CD4-positive, alpha-beta T cell treated with Interferon alpha-2 for 1 hour (primary cell): Measurements from ENCODE around the gene NR2E1.

Experiments used
- DNase-seq, 2 donors: peaks; one replicate each; pipeline ENCODE4 v3.0.0-alpha.2; 2020 to 2022

Gene NR2E1

DNA sequence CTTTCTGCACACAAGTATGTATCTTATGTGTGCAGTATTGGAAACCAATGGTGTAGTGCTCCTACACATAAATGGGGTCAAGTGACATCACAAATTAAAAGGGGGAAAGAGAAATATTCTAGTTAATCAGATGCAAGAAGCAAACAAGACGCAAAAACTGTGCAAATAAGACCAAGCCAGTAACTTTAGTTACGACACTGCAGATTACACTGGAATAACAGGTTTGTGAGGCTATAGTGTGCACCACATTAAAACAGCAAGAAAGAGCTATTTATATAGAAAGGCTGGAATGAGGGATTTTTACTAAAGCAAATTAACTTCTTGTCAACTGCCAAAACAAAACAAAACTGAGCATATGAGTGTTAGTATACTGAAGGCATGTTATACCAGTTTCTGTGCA, 45.8 kb downstream of the NR2E1 start:
- no peak for DNase-seq

DNA sequence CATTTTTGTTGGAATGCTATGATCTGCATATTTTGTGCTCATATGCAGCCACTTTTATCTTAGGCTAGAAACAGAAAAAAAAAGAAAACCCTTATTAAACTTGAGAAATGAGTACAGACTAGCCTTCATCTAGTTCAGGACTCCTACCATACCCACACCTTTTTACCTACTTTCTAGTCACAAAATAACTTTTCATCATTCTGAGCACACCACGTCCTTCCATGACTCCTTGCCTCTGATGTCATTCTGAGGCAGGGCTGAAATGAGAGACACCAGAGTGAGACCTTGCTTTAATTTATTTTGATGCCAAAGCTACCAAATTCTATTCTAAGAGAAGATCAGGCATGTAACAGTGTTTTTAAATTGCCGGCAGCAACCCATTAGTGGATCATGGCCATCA, 56.2 kb downstream of the NR2E1 start:
- no peak for DNase-seq

DNA sequence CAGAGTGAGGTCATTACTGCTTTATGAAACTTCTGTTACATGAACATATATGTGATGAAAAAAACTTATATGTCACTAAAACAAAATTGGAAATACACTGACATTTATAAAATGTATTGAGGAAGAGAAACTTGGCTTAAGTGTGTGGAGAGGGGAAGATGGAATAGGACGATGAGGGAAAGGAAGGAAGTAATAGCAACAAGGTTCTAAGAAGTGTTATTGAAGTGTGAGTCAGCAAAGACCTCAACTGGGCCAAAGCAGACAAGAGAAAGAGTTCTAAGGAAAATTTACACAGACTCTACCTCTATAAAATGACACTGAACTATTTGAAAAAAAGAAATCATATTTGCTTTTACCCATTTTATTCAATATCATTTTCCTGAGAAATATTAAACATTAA, 56.7 kb downstream of the NR2E1 start:
- DNase-seq, result no peak

DNA sequence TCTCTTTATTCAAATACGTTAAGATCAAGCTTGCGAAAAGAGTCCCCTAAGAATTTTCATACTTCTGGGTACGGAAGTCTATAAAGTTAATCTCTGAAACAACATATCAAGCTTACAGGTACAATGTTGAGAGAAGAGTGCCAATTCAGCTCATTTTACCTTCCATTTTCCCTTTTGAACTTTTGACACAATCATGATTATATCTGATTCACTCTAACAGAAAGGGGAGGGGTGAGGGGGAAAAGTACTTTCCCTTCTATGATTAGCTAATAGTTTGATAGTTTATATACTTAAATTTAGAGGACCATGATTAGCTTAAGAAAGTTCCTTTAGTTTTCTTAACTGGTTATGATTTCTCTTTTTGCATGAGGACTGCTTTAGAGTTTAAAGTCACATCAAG, 61.5 kb downstream of the NR2E1 start:
- no peak for DNase-seq

DNA sequence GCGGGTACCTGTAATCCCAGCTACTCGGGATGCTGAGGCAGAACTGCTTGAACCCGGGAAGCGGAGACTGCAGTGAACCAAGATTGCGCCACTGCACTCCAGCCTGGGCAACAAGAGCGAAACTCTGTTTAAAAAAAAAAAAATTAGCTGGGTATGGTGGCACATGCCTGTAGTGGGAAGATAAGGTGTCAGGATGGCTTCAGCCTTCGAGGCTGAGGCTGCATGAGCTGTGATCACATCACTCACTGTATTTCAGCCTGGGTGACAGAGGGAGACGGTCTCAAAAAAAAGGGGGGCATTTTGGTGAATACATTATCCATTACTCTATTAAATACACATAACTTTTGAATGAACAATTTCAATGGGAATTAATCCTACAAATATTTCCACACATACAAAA, 62.6 kb downstream of the NR2E1 start:
- DNase-seq, result no peak

DNA sequence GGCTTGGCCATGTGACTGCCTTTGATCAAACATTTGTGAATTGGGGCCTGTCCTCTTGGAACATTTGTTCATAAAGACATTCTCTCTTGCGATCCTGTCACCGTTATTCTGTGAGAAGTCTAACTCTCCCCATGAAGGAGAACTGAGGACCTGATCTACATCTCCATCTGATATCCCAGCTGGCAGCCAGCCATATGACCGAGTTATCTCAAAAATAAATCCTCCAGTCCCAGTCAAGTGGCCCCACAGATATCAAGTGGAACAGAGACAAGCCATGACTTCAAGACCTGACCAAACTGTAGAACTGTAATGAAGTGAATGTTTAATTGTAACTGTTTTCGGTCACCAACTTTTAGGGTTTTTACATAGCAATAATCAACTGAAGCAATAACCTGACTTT, 69.3 kb downstream of the NR2E1 start:
- DNase-seq, result no peak

DNA sequence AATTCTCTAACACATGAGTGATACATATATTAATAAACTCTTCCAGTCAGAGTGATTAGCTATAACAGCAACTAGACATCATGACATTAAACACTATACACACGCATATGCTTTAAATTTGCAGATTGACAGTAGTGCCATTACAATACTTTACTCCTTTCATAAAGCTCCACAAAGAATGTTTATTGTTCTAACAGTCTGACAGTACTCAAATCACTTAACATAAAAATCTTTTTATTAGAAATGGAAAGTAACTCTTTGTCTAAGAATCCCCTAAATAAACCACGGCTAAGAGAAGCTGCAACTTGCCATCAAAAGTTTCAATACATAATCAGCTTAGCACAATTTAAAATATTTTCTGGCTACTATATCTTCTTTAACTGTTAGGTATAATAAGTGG, 71.0 kb downstream of the NR2E1 start:
- no peak for DNase-seq

DNA sequence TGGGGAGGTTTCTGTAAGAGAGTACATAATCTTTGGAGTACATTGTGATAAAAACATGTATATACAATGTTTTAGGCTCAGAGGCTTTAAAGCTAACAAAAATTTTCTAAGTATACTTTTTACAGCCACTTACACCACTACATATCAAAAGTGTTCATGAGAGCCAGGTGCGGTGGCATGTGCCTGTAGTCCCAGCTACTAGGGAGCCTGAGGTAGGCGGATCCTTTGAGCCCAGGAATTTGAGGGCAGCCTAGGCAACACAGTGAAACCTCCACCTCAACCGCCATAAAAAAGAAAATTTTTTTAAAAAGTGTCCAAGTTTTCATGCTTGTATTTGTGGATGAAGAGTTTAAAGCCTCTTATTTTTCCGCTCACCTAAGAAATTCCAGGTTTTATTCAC, 72.5 kb downstream of the NR2E1 start:
- no peak for DNase-seq
